ENCODE measurements around the gene LRFN2.

LRFN2 gene

DNA sequence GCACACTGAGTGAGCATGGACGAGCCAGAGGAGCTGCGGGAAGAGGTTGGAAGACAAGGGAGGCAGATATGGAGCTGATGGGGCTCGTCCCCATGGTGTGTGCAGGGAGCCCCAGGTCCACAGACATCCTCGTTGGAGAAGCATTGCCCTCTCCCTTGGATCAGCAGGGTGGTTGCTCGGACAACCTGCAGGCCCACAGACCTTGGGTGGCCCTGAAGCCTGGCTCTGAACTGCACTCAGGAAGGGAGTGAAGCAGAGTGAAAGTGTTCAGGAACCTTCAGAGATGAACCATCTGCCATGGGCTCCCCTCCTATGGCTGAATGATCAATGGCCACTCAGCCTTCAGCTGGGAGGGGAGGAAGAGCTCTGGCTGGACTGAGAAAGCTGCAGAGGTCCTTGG is 43.3 kb upstream of the LRFN2 start:
- peaks cover 12% of the 10 kb centered on the region for H3K4me1 ChIP-seq (ENCODE audit: insufficient read depth, low read length, poor library complexity, severe bottlenecking)
- no peaks in the 10 kb centered on the region for H3K9me2 ChIP-seq (replicated peaks; ENCODE audit: low read depth, low read length)
- H3K79me2 ChIP-seq (ENCODE audit: insufficient read depth, low read length), result no peaks in the 10 kb centered on the region
- no peak overlapping the region for H3K4me3 ChIP-seq (ENCODE audit: low read length, poor library complexity, severe bottlenecking)
- no peaks in the 10 kb centered on the region for H4K20me1 ChIP-seq (ENCODE audit: insufficient read depth, low read length, poor library complexity, severe bottlenecking)
- no peaks in the 10 kb centered on the region for H3K9me3 ChIP-seq (ENCODE audit: insufficient read depth, low read depth, low read length)
- no peak overlapping the region for H3K4me2 ChIP-seq (ENCODE audit: low read depth, low read length, poor library complexity, severe bottlenecking)
- no peaks in the 10 kb centered on the region for H3F3A ChIP-seq (ENCODE audit: low read depth)
- H3K9ac ChIP-seq (ENCODE audit: low read depth, low read length, poor library complexity, severe bottlenecking), result no peak overlapping the region
- H3K27me3 ChIP-seq (ENCODE audit: insufficient read depth, low read length, poor library complexity, severe bottlenecking), result no peaks in the 10 kb centered on the region
- no peaks in the 10 kb centered on the region for H3K36me3 ChIP-seq (ENCODE audit: insufficient read depth, low read length)
- H2AFZ ChIP-seq (ENCODE audit: low read length), result no peak overlapping the region
- TF ChIP-seq, protein P1, sequence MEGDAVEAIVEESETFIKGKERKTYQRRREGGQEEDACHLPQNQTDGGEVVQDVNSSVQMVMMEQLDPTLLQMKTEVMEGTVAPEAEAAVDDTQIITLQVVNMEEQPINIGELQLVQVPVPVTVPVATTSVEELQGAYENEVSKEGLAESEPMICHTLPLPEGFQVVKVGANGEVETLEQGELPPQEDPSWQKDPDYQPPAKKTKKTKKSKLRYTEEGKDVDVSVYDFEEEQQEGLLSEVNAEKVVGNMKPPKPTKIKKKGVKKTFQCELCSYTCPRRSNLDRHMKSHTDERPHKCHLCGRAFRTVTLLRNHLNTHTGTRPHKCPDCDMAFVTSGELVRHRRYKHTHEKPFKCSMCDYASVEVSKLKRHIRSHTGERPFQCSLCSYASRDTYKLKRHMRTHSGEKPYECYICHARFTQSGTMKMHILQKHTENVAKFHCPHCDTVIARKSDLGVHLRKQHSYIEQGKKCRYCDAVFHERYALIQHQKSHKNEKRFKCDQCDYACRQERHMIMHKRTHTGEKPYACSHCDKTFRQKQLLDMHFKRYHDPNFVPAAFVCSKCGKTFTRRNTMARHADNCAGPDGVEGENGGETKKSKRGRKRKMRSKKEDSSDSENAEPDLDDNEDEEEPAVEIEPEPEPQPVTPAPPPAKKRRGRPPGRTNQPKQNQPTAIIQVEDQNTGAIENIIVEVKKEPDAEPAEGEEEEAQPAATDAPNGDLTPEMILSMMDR (conservative IDR thresholded peaks at IDR 0.05; ENCODE audit: low read length), result no peak
- no peak for TF ChIP-seq EZH2phosphoT487 (IDR thresholded peaks at IDR 0.05; ENCODE audit: borderline replicate concordance)

- H4K20me1 ChIP-seq (ENCODE audit: insufficient read depth, low read length, poor library complexity, severe bottlenecking), result no peaks in the 10 kb centered on the region
- no peak for TF ChIP-seq EZH2phosphoT487 (IDR thresholded peaks at IDR 0.05; ENCODE audit: borderline replicate concordance)
- TF ChIP-seq, protein P1 (conservative IDR thresholded peaks at IDR 0.05; ENCODE audit: low read length), result no peak
- peaks cover 7% of the 10 kb centered on the region for H3K4me1 ChIP-seq (ENCODE audit: insufficient read depth, low read length, poor library complexity, severe bottlenecking)
- H3F3A ChIP-seq (ENCODE audit: low read depth), result no peaks in the 10 kb centered on the region
- H2AFZ ChIP-seq (ENCODE audit: low read length), result no peak overlapping the region
- H3K9me2 ChIP-seq (replicated peaks; ENCODE audit: low read depth, low read length), result no peaks in the 10 kb centered on the region
- H3K4me2 ChIP-seq (ENCODE audit: low read depth, low read length, poor library complexity, severe bottlenecking), result no peak overlapping the region
- H3K4me3 ChIP-seq (ENCODE audit: low read length, poor library complexity, severe bottlenecking), result no peak overlapping the region
- H3K27me3 ChIP-seq (ENCODE audit: insufficient read depth, low read length, poor library complexity, severe bottlenecking), result no peaks in the 10 kb centered on the region
- H3K9me3 ChIP-seq (ENCODE audit: insufficient read depth, low read depth, low read length), result no peaks in the 10 kb centered on the region
- no peaks in the 10 kb centered on the region for H3K36me3 ChIP-seq (ENCODE audit: insufficient read depth, low read length)
- no peaks in the 10 kb centered on the region for H3K79me2 ChIP-seq (ENCODE audit: insufficient read depth, low read length)
- H3K9ac ChIP-seq (ENCODE audit: low read depth, low read length, poor library complexity, severe bottlenecking), result no peak overlapping the region
These were observed 42.9 kb upstream of the LRFN2 start for GRCh38 chr6:40630051-40630450.

DNA sequence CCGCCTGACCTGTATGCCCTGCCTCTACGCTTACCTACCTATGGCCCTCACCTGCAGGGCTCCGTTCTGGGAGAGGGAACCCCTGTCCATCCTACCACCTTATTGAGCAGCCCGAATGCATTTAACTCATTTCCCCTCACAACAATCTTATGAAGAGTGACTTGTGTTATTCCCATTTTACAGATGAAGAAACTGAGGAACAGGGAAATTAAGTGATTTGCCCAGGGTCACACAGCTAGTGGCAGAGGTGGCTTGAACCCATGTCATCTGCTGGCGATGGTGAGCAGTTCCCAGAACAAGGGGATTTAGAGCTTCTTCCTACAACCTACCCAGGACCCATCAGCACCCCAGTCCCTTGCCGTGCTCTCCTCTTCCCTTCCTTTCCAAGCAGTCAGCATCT is 42.3 kb upstream of the LRFN2 start:
- Histone ChIP-seq H3K4me1 (ENCODE audit: insufficient read depth, low read length, poor library complexity, severe bottlenecking) (peaks cover 1% of the 10 kb centered on the region), H4K20me1 (ENCODE audit: insufficient read depth, low read length, poor library complexity, severe bottlenecking) (no peaks in the 10 kb centered on the region), H2AFZ (ENCODE audit: low read length) (no peak overlapping the region), H3K9ac (ENCODE audit: low read depth, low read length, poor library complexity, severe bottlenecking) (no peak overlapping the region), H3K36me3 (ENCODE audit: insufficient read depth, low read length) (no peaks in the 10 kb centered on the region), H3F3A (ENCODE audit: low read depth) (no peaks in the 10 kb centered on the region), H3K4me2 (ENCODE audit: low read depth, low read length, poor library complexity, severe bottlenecking) (no peak overlapping the region), H3K9me2 (replicated peaks; ENCODE audit: low read depth, low read length) (no peaks in the 10 kb centered on the region), H3K27me3 (ENCODE audit: insufficient read depth, low read length, poor library complexity, severe bottlenecking) (no peaks in the 10 kb centered on the region), H3K4me3 (ENCODE audit: low read length, poor library complexity, severe bottlenecking) (no peak overlapping the region), H3K9me3 (ENCODE audit: insufficient read depth, low read depth, low read length) (no peaks in the 10 kb centered on the region), H3K79me2 (ENCODE audit: insufficient read depth, low read length) (no peaks in the 10 kb centered on the region)
- TF ChIP-seq, protein P1 (conservative IDR thresholded peaks at IDR 0.05; ENCODE audit: low read length), result no peak
- TF ChIP-seq EZH2phosphoT487 (IDR thresholded peaks at IDR 0.05; ENCODE audit: borderline replicate concordance), result no peak

Measured in Loucy (cell line).